Stimulated activated effector memory CD8-positive, alpha-beta T cell treated with anti-CD3 and anti-CD28 coated beads, Interleukin-12 subunit alpha, Interleukin-12 subunit beta, amount 100 ng/mL, for 72 hours (primary cell): ENCODE results near the gene ARHGAP25.

ENCODE experiments used
- ATAC-seq: fragments of 150-1000 bp; cut with Tn5 transposase; 2 replicates; pipeline ENCODE4 v1.10.0; 2021
- DNase-seq, 2 donors: peaks; one replicate each; pipeline ENCODE4 v3.0.0; 2021 to 2022; ENCODE audit warnings: low spot score in 2 of 2
- H3K27ac Mint-ChIP-seq: one replicate; pipeline ENCODE4 v1.8.0; 2022; ENCODE audit warnings: mild to moderate bottlenecking, mixed read lengths
- H3K36me3 Mint-ChIP-seq: one replicate; pipeline ENCODE4 v1.8.0; 2022; ENCODE audit warnings: mild to moderate bottlenecking, mixed read lengths
- H3K4me1 Mint-ChIP-seq: one replicate; pipeline ENCODE4 v1.8.0; 2022; ENCODE audit warnings: mixed read lengths
- H3K4me3 Mint-ChIP-seq: one replicate; pipeline ENCODE4 v1.8.0; 2022; ENCODE audit warnings: mild to moderate bottlenecking, mixed read lengths
- H3K9me3 Mint-ChIP-seq: one replicate; pipeline ENCODE4 v1.8.0; 2022; ENCODE audit warnings: mixed read lengths

ARHGAP25 gene

GRCh38 chr2:68853915-68854314 is 119.3 kb downstream of the ARHGAP25 start:
- Mint-ChIP-seq H3K9me3 (no peaks in the 10 kb centered on the region), H3K4me3 (no peak overlapping the region), H3K4me1 (peaks cover 15% of the 10 kb centered on the region), H3K27ac (no peak overlapping the region), H3K36me3 (no peaks in the 10 kb centered on the region)
- DNase-seq (no peak), ATAC-seq (no peak)

GRCh38 chr2:68854476-68854875 is 119.9 kb downstream of the ARHGAP25 start:
- Mint-ChIP-seq H3K4me1 (peaks cover 17% of the 10 kb centered on the region), H3K4me3 (no peak overlapping the region), H3K36me3 (no peaks in the 10 kb centered on the region), H3K27ac (peak overlapping the region; percentile 9), H3K9me3 (no peaks in the 10 kb centered on the region)
- DNase-seq (no peak), ATAC-seq (no peak)

- Mint-ChIP-seq H3K4me1 (peaks cover 19% of the 10 kb centered on the region), H3K36me3 (no peaks in the 10 kb centered on the region), H3K9me3 (no peaks in the 10 kb centered on the region), H3K4me3 (no peak overlapping the region), H3K27ac (no peak overlapping the region)
- ATAC-seq: no peak
- no peak for DNase-seq
Measured at GRCh38 chr2:68855550-68855949, 120.9 kb downstream of the ARHGAP25 start.

GRCh38 chr2:68857202-68857845 is 122.7 kb downstream of the ARHGAP25 start:
- ATAC-seq: peak; percentile 32

GRCh38 chr2:68857855-68858456 is 123.3 kb downstream of the ARHGAP25 start:
- Mint-ChIP-seq H3K36me3 (no peaks in the 10 kb centered on the region), H3K4me3 (no peak overlapping the region), H3K27ac (no peak overlapping the region), H3K9me3 (no peaks in the 10 kb centered on the region), H3K4me1 (peaks cover 19% of the 10 kb centered on the region)
- peak; percentile 91 for ATAC-seq
- DNase-seq: no peak

More at GRCh38 chr2:68857202-68857845, 122.7 kb downstream of the ARHGAP25 start:
- H3K27ac Mint-ChIP-seq: no peak overlapping the region
- H3K4me3 Mint-ChIP-seq: no peak overlapping the region
- H3K36me3 Mint-ChIP-seq: no peaks in the 10 kb centered on the region
- H3K9me3 Mint-ChIP-seq: no peaks in the 10 kb centered on the region
- DNase-seq: no peak
- peaks cover 19% of the 10 kb centered on the region for H3K4me1 Mint-ChIP-seq

- no peak overlapping the region for H3K4me3 Mint-ChIP-seq
- H3K4me1 Mint-ChIP-seq: peaks cover 19% of the 10 kb centered on the region
- DNase-seq (no peak), ATAC-seq (no peak)
- no peak overlapping the region for H3K27ac Mint-ChIP-seq
- H3K9me3 Mint-ChIP-seq: no peaks in the 10 kb centered on the region
- H3K36me3 Mint-ChIP-seq: no peaks in the 10 kb centered on the region
Measured at GRCh38 chr2:68860111-68860510, 125.5 kb downstream of the ARHGAP25 start.

- peaks cover 19% of the 10 kb centered on the region for H3K4me1 Mint-ChIP-seq
- ATAC-seq: no peak
- no peak overlapping the region for H3K27ac Mint-ChIP-seq
- DNase-seq: no peak
- no peak overlapping the region for H3K4me3 Mint-ChIP-seq
- H3K36me3 Mint-ChIP-seq: no peaks in the 10 kb centered on the region
- H3K9me3 Mint-ChIP-seq: no peaks in the 10 kb centered on the region
Measured at GRCh38 chr2:68861330-68861729, 126.7 kb downstream of the ARHGAP25 start.

GRCh38 chr2:68862889-68863288 is 128.3 kb downstream of the ARHGAP25 start:
- DNase-seq: no peak
- Mint-ChIP-seq H3K36me3 (no peaks in the 10 kb centered on the region), H3K4me3 (no peak overlapping the region), H3K27ac (no peak overlapping the region), H3K9me3 (no peaks in the 10 kb centered on the region), H3K4me1 (peaks cover 12% of the 10 kb centered on the region)
- ATAC-seq: no peak

GRCh38 chr2:68863996-68864395 is 129.4 kb downstream of the ARHGAP25 start:
- Mint-ChIP-seq H3K4me1 (peaks cover 4% of the 10 kb centered on the region), H3K27ac (no peak overlapping the region), H3K36me3 (no peaks in the 10 kb centered on the region), H3K4me3 (no peak overlapping the region), H3K9me3 (no peaks in the 10 kb centered on the region)
- ATAC-seq: no peak
- DNase-seq: no peak

- Mint-ChIP-seq H3K36me3 (no peaks in the 10 kb centered on the region), H3K27ac (no peak overlapping the region), H3K4me1 (no peaks in the 10 kb centered on the region), H3K9me3 (no peaks in the 10 kb centered on the region), H3K4me3 (no peak overlapping the region)
- ATAC-seq (no peak), DNase-seq (no peak)
Measured at GRCh38 chr2:68865108-68865507, 130.5 kb downstream of the ARHGAP25 start.

GRCh38 chr2:68870215-68870614 is 135.6 kb downstream of the ARHGAP25 start:
- no peak for ATAC-seq
- Mint-ChIP-seq H3K4me3 (no peak overlapping the region), H3K4me1 (no peaks in the 10 kb centered on the region), H3K27ac (no peak overlapping the region), H3K36me3 (no peaks in the 10 kb centered on the region), H3K9me3 (no peaks in the 10 kb centered on the region)
- DNase-seq: no peak

- Mint-ChIP-seq H3K9me3 (no peaks in the 10 kb centered on the region), H3K36me3 (no peaks in the 10 kb centered on the region), H3K4me3 (no peak within 1 kb of the TSS), H3K4me1 (no peaks in the 10 kb centered on the region), H3K27ac (no peak within 1 kb of the TSS)
- ATAC-seq: no peak
- no peak for DNase-seq
Measured at GRCh38 chr2:68871159-68871764, 136.7 kb downstream of the ARHGAP25 start, which contains the start of gene BMP10. TSS of gene BMP10 (minus strand) at chr2:68871397. CDS start at chr2:68871358, 39 bp downstream.
